HG03520 (cell line): ENCODE results near the gene SNTN.
"Not testable (repeated sequence)": the region's sequence is repeated elsewhere in the genome, so short reads cannot be mapped to it uniquely, and the experiment has no call there.

Experiments used
- ATAC-seq: cut with Tn5 transposase; IDR thresholded peaks from one replicate; pipeline ENCODE4 v1.9.1; 2021; ENCODE audit warnings: mild to moderate bottlenecking, moderate library complexity; ENCODE audit not compliant: unreplicated experiment

Gene SNTN

GRCh38 chr3:63652066-63652725, at the start of gene SNTN:
SNTN (plus strand) TSS chr3:63652675; CDS start chr3:63652688, 13 bp downstream.
- no peak for ATAC-seq

GRCh38 chr3:63607716-63608115, 44.8 kb upstream of the SNTN start:
- ATAC-seq, result no peak

GRCh38 chr3:63609408-63609807, 43.1 kb upstream of the SNTN start:
- no peak for ATAC-seq

- no peak for ATAC-seq
Measured at GRCh38 chr3:63609834-63610233, 42.6 kb upstream of the SNTN start.

GRCh38 chr3:63611382-63611781, 41.1 kb upstream of the SNTN start:
- no peak for ATAC-seq

- ATAC-seq, result no peak
Measured at GRCh38 chr3:63613561-63613960, 38.9 kb upstream of the SNTN start.

GRCh38 chr3:63617391-63617790, 35.1 kb upstream of the SNTN start:
- no peak for ATAC-seq

GRCh38 chr3:63624941-63625560, 27.4 kb upstream of the SNTN start:
- ATAC-seq, result no peak

GRCh38 chr3:63631670-63632069, 20.8 kb upstream of the SNTN start:
- ATAC-seq, result no peak

- no peak for ATAC-seq
Measured at GRCh38 chr3:63635186-63635585, 17.3 kb upstream of the SNTN start.

- no peak for ATAC-seq
Measured at GRCh38 chr3:63639806-63640205, 12.7 kb upstream of the SNTN start.

GRCh38 chr3:63642488-63642887, 10.0 kb upstream of the SNTN start:
- ATAC-seq, result no peak

- no peak for ATAC-seq
Measured at GRCh38 chr3:63644212-63644797, 8.2 kb upstream of the SNTN start.

- not testable (repeated sequence) for ATAC-seq
Measured at GRCh38 chr3:63644928-63645781, 7.3 kb upstream of the SNTN start.

GRCh38 chr3:63654211-63654610, 1.7 kb downstream of the SNTN start:
- ATAC-seq, result no peak

- no peak for ATAC-seq
Measured at GRCh38 chr3:63654931-63655330, 2.5 kb downstream of the SNTN start.

- ATAC-seq, result no peak
Measured at GRCh38 chr3:63655519-63655918, 3.0 kb downstream of the SNTN start.

- ATAC-seq, result no peak
Measured at GRCh38 chr3:63656786-63657185, 4.3 kb downstream of the SNTN start.

GRCh38 chr3:63661242-63661641, 8.8 kb downstream of the SNTN start:
- no peak for ATAC-seq

GRCh38 chr3:63662011-63662410, 9.5 kb downstream of the SNTN start:
- ATAC-seq, result no peak

- no peak for ATAC-seq
Measured at GRCh38 chr3:63662500-63662899, 10.0 kb downstream of the SNTN start.
